Stomach smooth muscle (tissue), 2 donors: ENCODE data around the gene GATC.

Source experiments
- H3K27ac ChIP-seq: one replicate; pipeline ENCODE4 v1.7.0; 2013; ENCODE audit warnings: mild to moderate bottlenecking, low read length, inconsistent platforms
- H3K27me3 ChIP-seq, 2 donors: one replicate each; pipeline ENCODE4 v1.7.0; 2013; ENCODE audit warnings: low read length in 2 of 2; ENCODE audit not compliant: insufficient read depth in 2 of 2, control insufficient read depth in 1 of 2
- H3K36me3 ChIP-seq, 2 donors: one replicate each; pipeline ENCODE4 v1.7.0; 2013; ENCODE audit warnings: low read length in 2 of 2; ENCODE audit not compliant: control insufficient read depth in 2 of 2, insufficient read depth in 2 of 2
- H3K4me1 ChIP-seq: one replicate; pipeline ENCODE4 v1.7.0; 2013; ENCODE audit warnings: low read length; ENCODE audit not compliant: control insufficient read depth, insufficient read depth
- H3K4me3 ChIP-seq, 2 donors: one replicate each; pipeline ENCODE4 v1.7.0; 2013; ENCODE audit warnings: low read length in 2 of 2
- H3K9ac ChIP-seq, 2 donors: one replicate each; pipeline ENCODE4 v1.7.0; 2013; ENCODE audit warnings: low read length in 2 of 2, mild to moderate bottlenecking in 1 of 2
- H3K9me3 ChIP-seq, 2 donors: one replicate each; pipeline ENCODE4 v1.7.0; 2013; ENCODE audit warnings: low read length in 2 of 2; ENCODE audit not compliant: control insufficient read depth in 2 of 2
- donor health status: healthy.
- donor health status: Pancreatic carcinoma.

Gene GATC

GRCh38 chr12:120413901-120414695, 32.1 kb upstream of the GATC start:
- no peaks in the 10 kb centered on the region for H3K27me3 ChIP-seq
- no peak overlapping the region for H3K9ac ChIP-seq
- no peaks in the 10 kb centered on the region for H3K9me3 ChIP-seq
- peaks cover 4% of the 10 kb centered on the region for H3K4me1 ChIP-seq
- H3K36me3 ChIP-seq = no peaks in the 10 kb centered on the region
- no peak overlapping the region for H3K27ac ChIP-seq
- no peak overlapping the region for H3K4me3 ChIP-seq

- no peaks in the 10 kb centered on the region for H3K9me3 ChIP-seq
- H3K9ac ChIP-seq = no peak overlapping the region
These were observed 29.6 kb upstream of the GATC start for GRCh38 chr12:120416490-120417216.

GRCh38 chr12:120417917-120418580, 28.2 kb upstream of the GATC start:
- Histone ChIP-seq H3K4me3 (no peak overlapping the region), H3K4me1 (peaks cover 4% of the 10 kb centered on the region), H3K27me3 (no peaks in the 10 kb centered on the region), H3K9me3 (no peaks in the 10 kb centered on the region), H3K36me3 (no peaks in the 10 kb centered on the region), H3K27ac (no peak overlapping the region), H3K9ac (no peak overlapping the region)

More at GRCh38 chr12:120416490-120417216, 29.6 kb upstream of the GATC start:
- peaks cover 4% of the 10 kb centered on the region for H3K4me1 ChIP-seq
- H3K27ac ChIP-seq = no peak overlapping the region
- no peak overlapping the region for H3K4me3 ChIP-seq
- H3K27me3 ChIP-seq = no peaks in the 10 kb centered on the region
- no peaks in the 10 kb centered on the region for H3K36me3 ChIP-seq

- no peaks in the 10 kb centered on the region for H3K27me3 ChIP-seq
- no peaks in the 10 kb centered on the region for H3K4me1 ChIP-seq
- no peaks in the 10 kb centered on the region for H3K9me3 ChIP-seq
- no peak overlapping the region for H3K27ac ChIP-seq
- no peak overlapping the region for H3K9ac ChIP-seq
- no peak overlapping the region for H3K4me3 ChIP-seq
- no peaks in the 10 kb centered on the region for H3K36me3 ChIP-seq
These were observed 24.5 kb upstream of the GATC start for GRCh38 chr12:120421701-120422100.

GRCh38 chr12:120422892-120423456, 23.3 kb upstream of the GATC start:
- H3K27ac ChIP-seq = no peak overlapping the region
- no peaks in the 10 kb centered on the region for H3K4me1 ChIP-seq
- no peak overlapping the region for H3K4me3 ChIP-seq
- H3K9me3 ChIP-seq = no peaks in the 10 kb centered on the region
- no peaks in the 10 kb centered on the region for H3K27me3 ChIP-seq
- H3K36me3 ChIP-seq = no peaks in the 10 kb centered on the region
- H3K9ac ChIP-seq = no peak overlapping the region

- Histone ChIP-seq H3K4me3 (no peak overlapping the region), H3K27ac (no peak overlapping the region), H3K36me3 (no peaks in the 10 kb centered on the region), H3K27me3 (no peaks in the 10 kb centered on the region), H3K9ac (no peak overlapping the region), H3K4me1 (no peaks in the 10 kb centered on the region), H3K9me3 (no peaks in the 10 kb centered on the region)
These were observed 20.4 kb upstream of the GATC start for GRCh38 chr12:120425797-120426196.

GRCh38 chr12:120428597-120429229, 17.5 kb upstream of the GATC start:
- H3K9ac ChIP-seq = no peak overlapping the region
- H3K27ac ChIP-seq = no peak overlapping the region
- H3K9me3 ChIP-seq = no peaks in the 10 kb centered on the region

GRCh38 chr12:120429368-120429767, 16.9 kb upstream of the GATC start:
- Histone ChIP-seq H3K27ac (no peak overlapping the region), H3K9ac (no peak overlapping the region), H3K4me1 (no peaks in the 10 kb centered on the region), H3K36me3 (no peaks in the 10 kb centered on the region), H3K9me3 (no peaks in the 10 kb centered on the region), H3K4me3 (no peak overlapping the region), H3K27me3 (no peaks in the 10 kb centered on the region)

More at GRCh38 chr12:120428597-120429229, 17.5 kb upstream of the GATC start:
- H3K36me3 ChIP-seq = no peaks in the 10 kb centered on the region
- no peaks in the 10 kb centered on the region for H3K27me3 ChIP-seq
- no peak overlapping the region for H3K4me3 ChIP-seq
- H3K4me1 ChIP-seq = no peaks in the 10 kb centered on the region

- Histone ChIP-seq H3K9me3 (no peaks in the 10 kb centered on the region), H3K36me3 (no peaks in the 10 kb centered on the region), H3K4me3 (no peak overlapping the region), H3K27ac (no peak overlapping the region), H3K4me1 (peaks cover 4% of the 10 kb centered on the region), H3K27me3 (no peaks in the 10 kb centered on the region), H3K9ac (no peak overlapping the region)
These were observed 13.3 kb upstream of the GATC start for GRCh38 chr12:120432772-120433525.
